HG03175 (cell line): Measurements from ENCODE around the gene HHIPL1.

ENCODE experiments used
- ATAC-seq: cut with Tn5 transposase; IDR thresholded peaks from one replicate; pipeline ENCODE4 v1.9.1; 2021; ENCODE audit warnings: mild to moderate bottlenecking, moderate library complexity; ENCODE audit not compliant: unreplicated experiment

HHIPL1 gene

DNA sequence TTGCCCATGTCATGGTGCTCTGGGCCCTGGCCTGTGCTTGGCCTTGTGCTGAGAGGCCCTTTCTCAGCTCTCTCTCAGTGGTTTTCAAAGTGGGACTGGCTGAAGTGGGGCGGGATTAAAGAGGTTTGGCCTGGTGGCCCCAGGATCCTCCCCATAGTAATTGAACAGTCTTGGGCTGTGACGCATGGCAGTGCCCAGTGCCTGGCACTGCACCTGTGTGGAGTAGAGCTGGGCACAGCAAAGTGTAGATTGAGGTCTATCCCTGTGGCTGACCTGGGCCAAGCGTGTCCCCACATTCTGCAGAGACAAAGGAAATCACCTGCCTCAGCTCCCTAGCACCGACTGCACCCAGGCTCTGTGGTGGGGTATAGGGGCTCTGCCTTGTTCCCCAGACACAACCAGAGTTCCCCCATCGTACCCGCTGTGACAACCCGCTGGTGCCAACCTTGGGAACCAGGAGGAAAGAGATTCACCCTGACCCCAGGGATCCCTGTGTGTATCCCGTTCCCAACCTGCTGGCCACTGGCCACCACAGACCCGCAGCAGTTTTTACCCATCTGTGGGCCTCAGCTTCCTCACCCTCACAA is 29.2 kb downstream of the HHIPL1 start:
- ATAC-seq, result no peak

DNA sequence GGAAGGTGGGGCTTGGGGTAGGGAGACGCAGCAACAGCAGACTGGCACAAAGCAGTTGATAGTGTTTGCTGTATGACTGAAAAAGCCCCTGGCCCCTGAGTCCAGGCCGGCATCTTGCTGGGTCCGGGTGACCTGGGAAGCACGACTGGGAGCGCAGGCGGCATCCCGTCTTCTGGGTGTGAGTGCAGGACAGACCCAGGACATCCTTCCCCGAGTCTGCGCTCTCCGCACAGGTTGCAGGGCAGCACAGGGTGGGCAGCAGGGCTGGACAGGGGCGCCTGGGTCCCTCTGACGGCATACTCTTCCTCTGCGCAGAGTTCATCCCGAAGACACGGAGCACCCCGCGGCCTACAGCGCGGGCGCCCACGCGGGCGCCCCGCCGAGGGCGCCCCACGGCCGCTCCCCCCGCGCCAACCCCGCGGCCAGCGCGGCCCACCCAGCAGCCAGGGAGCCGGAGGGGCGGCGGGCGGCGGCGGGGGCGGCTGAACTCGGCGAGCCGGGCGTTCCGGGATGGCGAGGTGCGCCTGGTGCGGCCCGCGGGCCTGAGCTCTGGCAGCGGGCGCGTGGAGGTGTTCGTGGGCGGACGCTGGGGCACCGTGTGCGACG is 29.9 kb downstream of the HHIPL1 start:
- no peak for ATAC-seq

- no peak for ATAC-seq
Observed at GRCh38 chr14:99675382-99675835, 30.5 kb downstream of the HHIPL1 start.

GRCh38 chr14:99675951-99676350 is 31.0 kb downstream of the HHIPL1 start:
- no peak for ATAC-seq

- no peak for ATAC-seq
Observed at GRCh38 chr14:99676657-99677056, 31.7 kb downstream of the HHIPL1 start.

DNA sequence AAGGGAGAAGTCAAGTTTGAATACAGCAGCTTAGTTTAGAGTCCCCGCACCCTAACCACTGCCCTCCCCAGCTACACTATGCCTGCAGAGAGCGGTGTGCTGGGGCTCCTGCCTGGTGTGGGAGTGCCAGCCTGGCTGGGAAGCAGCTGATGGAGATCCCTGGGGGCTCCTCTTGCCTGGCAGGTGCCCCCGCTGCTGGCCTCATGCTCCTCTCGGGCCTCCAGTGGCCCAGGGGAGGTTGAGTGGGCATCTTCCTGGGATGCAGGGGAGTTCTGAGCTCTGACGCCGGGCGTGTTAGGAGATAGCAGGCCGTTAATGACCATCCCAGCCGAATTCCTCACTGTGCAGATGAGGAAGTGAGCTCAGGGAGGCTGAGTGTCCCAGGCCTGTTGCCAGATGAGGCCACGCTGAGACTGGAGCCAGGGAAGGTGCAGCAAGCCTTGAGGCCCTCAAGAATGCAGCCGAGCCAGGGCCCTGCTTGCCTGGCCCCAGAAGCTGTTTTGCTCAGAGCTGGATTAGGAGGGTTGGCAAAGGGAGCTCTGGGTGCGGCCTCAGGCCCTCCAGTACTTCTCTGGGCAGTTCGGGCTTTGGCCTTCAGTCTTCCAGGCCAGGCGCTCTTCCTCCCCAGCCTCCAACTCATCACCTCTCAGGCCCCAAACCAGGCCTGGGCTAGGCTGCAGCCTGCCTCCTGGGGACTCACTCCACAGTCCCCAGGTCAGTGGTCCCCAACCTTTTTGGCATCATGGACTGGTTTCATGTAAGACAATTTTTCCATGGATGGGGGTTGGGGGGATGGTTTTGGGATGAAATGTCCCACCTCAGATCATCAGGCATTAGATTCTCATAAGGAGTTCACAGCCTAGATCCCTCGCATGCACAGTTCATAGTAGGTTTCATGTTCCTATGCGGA is 32.6 kb downstream of the HHIPL1 start:
- no peak for ATAC-seq

GRCh38 chr14:99678198-99678597 is 33.3 kb downstream of the HHIPL1 start:
- no peak for ATAC-seq

DNA sequence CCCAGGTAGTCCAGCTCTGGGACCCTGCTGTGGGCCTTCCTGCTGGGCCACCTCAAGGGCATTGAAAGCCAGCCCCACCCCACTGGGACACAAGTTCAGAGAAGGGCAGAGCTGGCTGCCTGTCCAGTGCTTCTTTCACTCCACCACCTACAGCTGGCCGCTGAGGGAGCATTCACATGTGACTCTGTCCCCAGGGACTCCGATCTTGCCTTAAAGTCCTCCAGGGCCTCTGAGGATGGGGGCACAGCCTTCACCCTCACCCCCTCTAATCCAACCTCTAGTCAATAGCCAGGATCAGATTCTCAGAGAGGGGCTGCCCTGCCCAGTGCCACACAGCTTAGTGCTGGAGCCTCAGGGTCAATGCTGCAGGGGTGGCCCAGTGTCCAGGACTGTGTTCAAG is 34.2 kb downstream of the HHIPL1 start:
- ATAC-seq, result no peak

DNA sequence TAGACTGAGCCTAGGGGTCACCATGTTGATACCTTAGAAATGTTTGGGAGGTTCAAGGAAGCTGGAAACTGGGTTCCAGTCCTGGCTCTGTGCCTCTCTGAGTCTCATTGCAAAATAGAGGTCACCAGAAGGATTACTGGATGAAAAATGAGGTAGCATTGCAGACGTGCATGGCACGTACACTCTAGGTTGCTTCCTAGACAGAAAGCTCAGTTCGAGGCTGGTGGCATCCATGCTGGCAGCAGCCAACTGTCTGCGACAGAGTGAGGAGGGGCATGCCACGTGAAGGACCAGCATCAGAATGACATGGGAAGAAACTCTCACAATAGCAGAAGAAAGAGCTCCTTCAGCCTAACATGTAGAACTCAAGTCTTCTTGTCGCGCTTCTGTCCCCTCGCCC is 34.6 kb downstream of the HHIPL1 start:
- ATAC-seq, result no peak

- no peak for ATAC-seq
Observed at GRCh38 chr14:99679996-99680395, 35.1 kb downstream of the HHIPL1 start.

DNA sequence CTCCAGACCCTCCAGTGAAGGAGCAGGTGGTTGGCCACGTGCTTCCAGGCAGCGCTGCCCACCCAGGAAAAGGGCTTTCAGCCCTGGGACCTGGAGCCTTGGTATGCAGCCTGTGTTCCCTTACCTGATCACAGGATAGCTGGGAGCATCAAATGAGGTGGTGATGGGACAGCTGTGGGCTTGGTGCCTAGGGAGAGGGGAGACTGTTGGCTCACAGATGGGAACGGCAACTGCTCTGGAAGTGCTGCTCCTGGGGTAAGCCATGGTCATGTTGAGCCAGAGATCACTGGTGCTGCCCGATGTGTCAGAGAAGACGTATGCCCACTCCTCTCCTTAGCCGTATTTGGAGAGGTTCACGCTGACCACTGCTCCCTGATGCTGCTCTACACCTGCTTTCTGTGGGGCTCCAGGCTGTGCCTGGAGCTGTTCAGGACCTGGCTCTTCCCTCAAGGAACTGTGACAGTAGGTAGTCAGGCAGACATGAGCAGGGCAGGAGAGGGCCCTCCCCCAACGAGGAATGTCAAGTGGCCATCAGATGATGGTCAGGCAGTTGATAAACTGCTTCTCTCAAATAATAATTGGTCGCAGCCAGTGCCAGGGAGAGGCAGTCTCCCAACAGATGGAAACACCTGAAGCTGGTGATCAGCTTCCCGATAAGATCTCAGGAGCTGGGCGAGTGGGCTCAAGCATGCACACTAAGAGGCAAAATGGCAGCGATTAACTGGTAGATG is 36.3 kb downstream of the HHIPL1 start:
- no peak for ATAC-seq

- no peak for ATAC-seq
Observed at GRCh38 chr14:99681832-99682148, 36.9 kb downstream of the HHIPL1 start.

DNA sequence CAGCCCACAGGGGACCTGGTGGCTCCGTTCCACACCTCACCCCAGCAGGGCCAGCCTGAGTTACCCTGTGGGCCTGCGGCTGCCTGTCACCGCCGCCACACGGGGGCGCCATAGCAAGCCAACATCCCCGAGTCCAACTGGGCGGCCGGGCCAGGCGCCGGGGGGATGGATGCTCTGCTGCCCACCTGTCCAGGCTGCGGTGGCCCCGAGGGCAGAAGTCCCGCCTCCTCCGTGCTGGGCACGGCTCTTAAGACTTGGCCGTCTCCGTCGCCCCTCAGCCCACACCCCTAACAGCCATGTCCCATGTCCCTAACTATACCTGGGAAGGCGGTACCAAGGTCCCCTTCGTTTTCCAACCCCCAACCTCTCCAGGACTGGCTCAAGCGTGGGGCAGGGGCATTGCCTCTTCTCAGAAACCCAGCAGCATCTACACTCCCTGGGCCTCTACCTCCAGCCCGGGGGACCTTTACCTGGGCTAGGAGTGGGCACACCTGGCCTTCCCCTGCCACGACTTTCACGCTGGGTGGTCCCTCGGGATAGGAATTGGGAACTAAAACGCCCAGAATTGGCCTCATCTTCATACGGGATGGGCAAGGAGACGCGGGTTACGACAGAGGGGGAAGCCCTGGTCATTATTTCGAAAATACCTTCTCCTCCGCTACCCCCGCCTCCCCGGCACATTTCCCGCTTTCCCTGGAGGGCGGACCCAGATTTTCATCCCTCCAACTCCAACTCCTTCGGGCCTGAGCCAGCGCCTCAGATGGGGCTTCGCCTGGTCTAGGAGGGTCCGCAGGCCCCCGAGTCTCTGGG is 38.1 kb downstream of the HHIPL1 start:
- ATAC-seq, result peak; percentile 38

DNA sequence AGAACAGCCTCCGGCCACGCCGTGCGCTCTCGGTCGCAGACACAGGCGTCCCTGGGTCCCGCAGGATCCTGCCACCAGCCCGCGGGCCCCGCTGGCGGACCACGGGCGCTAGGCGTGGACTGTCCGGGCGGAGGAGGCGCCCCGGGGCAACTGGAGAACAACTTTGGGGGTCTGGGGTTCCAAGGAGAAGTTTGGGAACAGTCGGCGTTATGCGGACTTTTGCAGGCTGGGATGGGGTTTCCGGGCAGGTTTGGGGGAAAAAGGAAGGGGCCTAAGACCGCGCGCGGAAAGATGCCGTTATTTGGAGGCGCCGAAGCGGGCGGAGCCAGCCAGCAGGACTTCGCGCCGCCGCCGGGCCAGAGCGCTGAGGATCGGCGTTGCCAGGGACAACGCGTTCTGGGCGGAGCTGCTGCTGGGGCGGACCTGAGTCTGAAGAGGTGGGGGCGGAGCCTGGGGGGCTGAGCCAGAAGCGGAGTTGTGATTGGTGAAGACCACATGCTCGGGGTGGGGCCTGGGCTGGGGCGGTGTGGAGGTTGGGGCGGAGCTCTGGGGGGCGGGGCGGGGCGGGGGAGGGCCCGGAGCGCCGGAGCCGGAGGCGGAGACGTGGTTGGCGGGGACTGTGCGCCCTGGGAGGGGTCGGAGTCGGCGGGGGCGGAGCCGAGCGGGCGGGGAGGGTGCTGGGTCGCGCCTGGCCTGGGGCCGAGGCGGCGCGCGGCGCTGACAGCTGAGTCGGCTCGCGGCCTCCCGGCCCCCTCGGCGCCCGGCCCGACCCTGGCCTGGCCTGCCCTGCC is 38.9 kb downstream of the HHIPL1 start, which contains the start of gene CYP46A1:
Gene CYP46A1 (plus strand): TSS at position 680 of the 791 bp plus-strand sequence. CDS start 120 bp downstream, outside the sequence.
- ATAC-seq, result peak; percentile 91

DNA sequence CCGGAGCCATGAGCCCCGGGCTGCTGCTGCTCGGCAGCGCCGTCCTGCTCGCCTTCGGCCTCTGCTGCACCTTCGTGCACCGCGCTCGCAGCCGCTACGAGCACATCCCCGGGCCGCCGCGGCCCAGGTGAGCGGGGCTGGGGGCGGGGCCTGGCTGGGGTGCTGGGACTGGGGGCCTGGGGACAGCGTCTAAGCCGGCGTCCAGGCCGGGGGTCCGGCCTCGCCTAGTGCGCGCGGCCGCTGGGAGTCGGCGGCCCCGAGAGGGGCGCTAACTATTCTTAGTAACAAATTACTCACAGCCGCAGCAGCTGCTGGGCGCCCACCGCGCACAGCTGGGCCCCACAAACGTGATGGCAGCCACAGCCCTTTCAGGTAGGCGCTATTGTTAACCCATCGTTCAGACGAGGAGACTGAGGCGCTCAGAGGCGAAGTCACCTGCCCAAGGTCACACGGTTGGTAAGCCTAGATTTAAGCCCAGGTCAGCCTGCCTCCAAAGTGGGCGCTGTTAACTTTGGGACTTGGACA is 39.5 kb downstream of the HHIPL1 start:
- peak; percentile 30 for ATAC-seq

DNA sequence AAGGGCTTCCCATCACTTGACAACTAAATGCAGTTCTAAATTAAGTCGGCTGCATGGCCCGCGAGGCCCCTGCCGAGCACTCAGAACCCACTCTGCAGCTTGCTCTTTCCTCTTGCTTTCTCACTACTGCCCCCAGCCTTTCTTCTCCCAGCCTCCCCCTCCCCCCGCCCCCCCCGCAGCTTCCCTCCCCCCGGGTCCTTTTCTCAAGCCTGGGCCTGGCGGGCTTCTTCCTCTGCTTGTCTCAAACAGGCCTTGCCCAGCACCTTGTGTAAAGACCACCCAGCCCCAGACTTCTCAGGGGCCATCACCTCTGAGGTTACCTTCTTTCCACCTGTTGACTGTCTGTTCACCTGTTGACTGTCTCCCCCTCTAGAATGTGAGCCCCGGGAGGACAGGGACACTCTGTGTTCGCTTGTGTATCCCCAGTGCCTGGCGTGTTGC is 40.2 kb downstream of the HHIPL1 start:
- no peak for ATAC-seq

DNA sequence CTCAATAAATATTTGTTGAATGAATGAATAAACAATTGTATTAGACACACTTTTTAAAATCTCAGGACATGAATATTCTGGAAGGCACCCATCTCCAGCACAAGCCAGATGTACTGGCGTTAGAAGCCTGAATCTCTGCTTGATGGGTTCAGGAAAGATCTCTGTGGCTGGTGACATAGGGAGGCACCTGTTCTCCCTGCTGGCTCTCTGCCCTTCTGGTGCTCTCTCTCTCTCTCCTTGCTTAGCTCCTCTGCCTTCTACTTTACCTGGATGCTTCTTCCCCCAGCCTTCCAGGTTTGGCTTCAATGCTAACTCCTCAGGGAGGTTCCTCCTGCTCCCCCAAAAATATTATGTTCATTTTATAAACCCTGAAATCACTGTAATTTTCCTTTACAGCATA is 40.7 kb downstream of the HHIPL1 start:
- no peak for ATAC-seq

GRCh38 chr14:99686557-99687283 is 41.8 kb downstream of the HHIPL1 start:
- no peak for ATAC-seq
